Smooth muscle cell (in vitro differentiated cells): ENCODE measurements around the gene FANCC. TPM values are rescaled to one million over a fixed set of nuclear protein-coding genes. Genes with fewer than 3 reads are reported as not detected.

Experiments used
- DNase-seq: peaks from one replicate; lab custom pipeline; 2025; ENCODE audit not compliant: unreplicated experiment; lab: John Stamatoyannopoulos, UW
- H2AFZ ChIP-seq: fragments of 200-600 bp; sonication (generic); 2 replicates; pipeline ENCODE4 v1.6.0; 2016; ENCODE audit warnings: antibody characterized with exemption, low read depth, mild to moderate bottlenecking
- H3F3A ChIP-seq: fragments of 200-600 bp; sonication (generic); 2 replicates; pipeline ENCODE4 v1.6.0; 2017; ENCODE audit warnings: antibody characterized with exemption, low read depth
- H3K27ac ChIP-seq: fragments of 200-600 bp; sonication (generic); 2 replicates; pipeline ENCODE4 v1.5.1; 2016; ENCODE audit warnings: low read depth, mild to moderate bottlenecking
- H3K27me3 ChIP-seq: fragments of 200-600 bp; sonication (generic); 2 replicates; pipeline ENCODE4 v1.6.1; 2016; ENCODE audit warnings: low read depth, mild to moderate bottlenecking
- H3K36me3 ChIP-seq: fragments of 200-600 bp; sonication (generic); 2 replicates; pipeline ENCODE4 v1.5.1; 2016; ENCODE audit warnings: low read depth
- H3K4me1 ChIP-seq: fragments of 200-600 bp; sonication (generic); 2 replicates; pipeline ENCODE4 v1.5.1; 2016; ENCODE audit warnings: low read depth
- H3K4me2 ChIP-seq: fragments of 200-600 bp; sonication (generic); 2 replicates; pipeline ENCODE4 v1.6.0; 2016; ENCODE audit warnings: mild to moderate bottlenecking
- H3K4me3 ChIP-seq: fragments of 200-600 bp; sonication (generic); 2 replicates; pipeline ENCODE4 v1.5.1; 2016; ENCODE audit warnings: mild to moderate bottlenecking
- H3K79me2 ChIP-seq: fragments of 200-600 bp; sonication (generic); 2 replicates; pipeline ENCODE4 v1.6.0; 2016; ENCODE audit warnings: low read depth, mild to moderate bottlenecking
- H3K9ac ChIP-seq: fragments of 200-600 bp; sonication (generic); 2 replicates; pipeline ENCODE4 v1.6.0; 2016; ENCODE audit warnings: low read depth
- H3K9me3 ChIP-seq: fragments of 200-600 bp; sonication (generic); replicated peaks from 2 replicates; pipeline ENCODE4 v1.5.1; 2016; ENCODE audit warnings: low read depth
- H4K20me1 ChIP-seq: fragments of 200-600 bp; sonication (generic); 2 replicates; pipeline ENCODE4 v1.6.0; 2016; ENCODE audit warnings: low read depth
- WGBS: methylation state at CpG from one replicate; pipeline ENCODE4 v1.1.7; 2016; ENCODE audit warnings: low lambda C conversion rate; 5-methylcytosine and 5-hydroxymethylcytosine counted together
- polyA plus RNA-seq: library from polyadenylated mRNA; unstranded; fragments of >200 nt; fragmentation: Nextera tagmentation; extraction: Ambion mirVana; gene quantifications from 2 replicates; pipeline ENCODE4 v1.2.1, GENCODE V29; 2016
- total RNA-seq: library from RNA; depleted of rRNA; stranded (reverse); fragments of >200 nt; gene quantifications from 2 replicates; pipeline ENCODE4 v1.2.3, GENCODE V29; 2014
- TF ChIP-seq, protein P1 (sequence below): fragments of 200-600 bp; sonication (generic); IDR thresholded peaks from 2 replicates; pipeline ENCODE4 v1.5.1; 2017; ENCODE audit warnings: borderline replicate concordance, mild to moderate bottlenecking, antibody characterized with exemption; ENCODE audit not compliant: insufficient read depth, poor library complexity, severe bottlenecking

FANCC gene
- total and polyA plus RNA-seq, 2 experiments from 2014 or later = 11.0 to 11.2 TPM

DNA sequence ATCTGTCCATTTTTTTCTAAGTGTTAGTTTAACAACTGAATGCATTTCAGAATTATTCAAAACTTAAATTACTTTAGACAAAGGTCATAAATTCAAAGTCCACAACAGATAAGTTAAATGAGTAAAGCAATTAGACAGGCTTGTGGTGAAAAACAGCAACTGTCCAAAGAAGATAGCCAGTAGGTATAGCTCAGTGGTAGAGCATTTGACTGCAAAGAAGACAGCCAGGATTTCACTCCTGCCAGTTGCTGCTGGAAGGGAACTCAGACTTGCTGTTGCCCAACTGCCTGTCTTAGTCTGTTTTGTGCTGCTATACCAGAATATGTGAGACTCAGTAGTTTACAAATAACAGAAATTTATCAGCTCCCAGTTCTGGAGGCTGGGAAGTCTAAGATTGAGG is 10.0 kb downstream of the FANCC start:
- Histone ChIP-seq H3F3A (no peaks in the 10 kb centered on the region), H3K36me3 (no peaks in the 10 kb centered on the region), H3K9me3 (no peaks in the 10 kb centered on the region), H3K4me1 (peaks cover 10% of the 10 kb centered on the region), H3K27ac (no peak overlapping the region), H3K27me3 (no peaks in the 10 kb centered on the region), H3K79me2 (peaks cover 16% of the 10 kb centered on the region), H3K4me2 (no peak overlapping the region), H3K9ac (no peak overlapping the region), H3K4me3 (no peak overlapping the region), H4K20me1 (no peaks in the 10 kb centered on the region), H2AFZ (no peak overlapping the region)
- TF ChIP-seq, protein P1, sequence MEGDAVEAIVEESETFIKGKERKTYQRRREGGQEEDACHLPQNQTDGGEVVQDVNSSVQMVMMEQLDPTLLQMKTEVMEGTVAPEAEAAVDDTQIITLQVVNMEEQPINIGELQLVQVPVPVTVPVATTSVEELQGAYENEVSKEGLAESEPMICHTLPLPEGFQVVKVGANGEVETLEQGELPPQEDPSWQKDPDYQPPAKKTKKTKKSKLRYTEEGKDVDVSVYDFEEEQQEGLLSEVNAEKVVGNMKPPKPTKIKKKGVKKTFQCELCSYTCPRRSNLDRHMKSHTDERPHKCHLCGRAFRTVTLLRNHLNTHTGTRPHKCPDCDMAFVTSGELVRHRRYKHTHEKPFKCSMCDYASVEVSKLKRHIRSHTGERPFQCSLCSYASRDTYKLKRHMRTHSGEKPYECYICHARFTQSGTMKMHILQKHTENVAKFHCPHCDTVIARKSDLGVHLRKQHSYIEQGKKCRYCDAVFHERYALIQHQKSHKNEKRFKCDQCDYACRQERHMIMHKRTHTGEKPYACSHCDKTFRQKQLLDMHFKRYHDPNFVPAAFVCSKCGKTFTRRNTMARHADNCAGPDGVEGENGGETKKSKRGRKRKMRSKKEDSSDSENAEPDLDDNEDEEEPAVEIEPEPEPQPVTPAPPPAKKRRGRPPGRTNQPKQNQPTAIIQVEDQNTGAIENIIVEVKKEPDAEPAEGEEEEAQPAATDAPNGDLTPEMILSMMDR = no peak
- DNase-seq = no peak

DNA sequence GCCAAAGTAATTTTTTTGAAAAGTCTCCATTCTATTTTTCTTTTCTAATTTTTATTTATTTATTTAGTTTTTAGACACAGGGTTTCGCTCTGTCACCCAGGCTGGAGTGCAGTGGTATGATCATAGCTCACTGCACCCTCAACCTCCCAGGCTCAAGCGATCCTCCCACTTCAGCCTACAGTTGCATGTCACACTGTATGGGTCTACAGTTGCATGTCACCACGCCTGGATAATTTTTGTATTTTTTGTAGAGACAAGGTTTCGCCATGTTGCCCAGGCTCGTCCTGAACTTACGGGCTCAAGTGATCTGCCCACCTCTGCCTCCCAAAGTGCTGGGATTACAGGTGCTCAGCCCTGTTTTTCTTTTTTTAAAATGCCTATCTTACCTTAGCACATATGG is 10.7 kb downstream of the FANCC start:
- 97% methylated on average over 6 of the region's 6 CpGs for WGBS
- Histone ChIP-seq H2AFZ (no peak overlapping the region), H3F3A (no peaks in the 10 kb centered on the region), H3K36me3 (no peaks in the 10 kb centered on the region), H3K4me1 (peaks cover 10% of the 10 kb centered on the region), H3K4me3 (no peak overlapping the region), H3K9me3 (no peaks in the 10 kb centered on the region), H3K79me2 (peaks cover 16% of the 10 kb centered on the region), H3K27me3 (no peaks in the 10 kb centered on the region), H4K20me1 (no peaks in the 10 kb centered on the region), H3K9ac (no peak overlapping the region), H3K4me2 (no peak overlapping the region), H3K27ac (no peak overlapping the region)
- DNase-seq = no peak
- TF ChIP-seq, protein P1 = no peak

DNA sequence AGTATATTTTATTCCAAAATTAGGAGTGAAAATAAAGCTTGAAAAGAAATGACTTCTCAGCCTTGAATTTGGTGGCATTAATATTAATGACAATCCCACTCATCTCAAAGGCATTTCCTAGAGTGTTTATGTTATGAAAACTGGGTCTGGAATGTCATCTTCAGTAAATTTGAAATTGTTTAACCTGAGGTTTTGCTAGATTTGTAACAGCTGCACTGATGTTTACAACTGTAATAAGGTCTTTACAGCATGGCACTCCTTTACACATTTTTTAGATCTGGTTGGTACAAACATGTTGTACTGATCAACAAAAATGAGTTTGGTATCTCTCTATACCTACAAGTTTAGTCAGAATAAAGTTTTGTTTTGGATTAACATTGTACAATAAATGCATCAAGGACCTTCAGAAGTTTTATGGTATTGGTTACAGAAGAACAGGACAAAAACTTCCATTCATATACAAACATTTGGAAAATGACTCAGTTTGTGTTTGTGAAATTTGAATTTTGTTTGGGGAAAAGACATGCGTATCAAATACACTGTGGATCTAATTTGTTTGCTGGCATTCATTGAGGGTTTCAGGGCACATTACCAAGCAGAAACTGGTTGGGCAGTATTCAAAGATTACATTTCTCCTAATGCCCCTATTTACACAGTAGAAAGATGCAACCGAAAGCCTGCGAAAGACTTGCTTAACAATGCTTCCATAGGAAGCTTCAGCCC is 11.6 kb downstream of the FANCC start:
- H3K27me3 ChIP-seq = no peaks in the 10 kb centered on the region
- no peaks in the 10 kb centered on the region for H3K36me3 ChIP-seq
- TF ChIP-seq, protein P1 = no peak
- H2AFZ ChIP-seq = no peak overlapping the region
- H3K27ac ChIP-seq = no peak overlapping the region
- no peak for DNase-seq
- peaks cover 10% of the 10 kb centered on the region for H3K4me1 ChIP-seq
- H3F3A ChIP-seq = no peaks in the 10 kb centered on the region
- H3K9ac ChIP-seq = no peak overlapping the region
- no peaks in the 10 kb centered on the region for H3K9me3 ChIP-seq
- no peaks in the 10 kb centered on the region for H4K20me1 ChIP-seq
- H3K4me2 ChIP-seq = peak overlapping the region; percentile 9
- 81% methylated on average over 3 of the region's 3 CpGs for WGBS
- peaks cover 16% of the 10 kb centered on the region for H3K79me2 ChIP-seq
- no peak overlapping the region for H3K4me3 ChIP-seq

DNA sequence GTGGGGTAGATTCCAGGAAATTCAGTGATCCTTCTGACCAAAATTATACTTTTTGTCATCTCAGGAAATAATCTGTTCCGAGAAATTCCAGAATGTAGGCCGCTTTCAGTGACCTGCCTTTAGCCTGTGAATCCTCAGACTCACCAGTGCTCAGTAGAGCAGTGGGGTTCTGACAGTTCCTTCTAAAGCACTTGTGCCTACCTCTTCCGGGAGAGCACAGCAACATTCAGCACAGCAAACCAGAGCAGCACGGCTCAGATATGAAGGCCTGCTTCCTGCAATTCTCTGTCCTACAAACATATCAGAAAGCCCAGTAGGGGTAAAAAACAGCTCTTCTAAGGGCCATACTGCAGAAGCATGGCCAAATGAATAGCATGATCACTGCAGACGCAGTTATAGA is 15.0 kb downstream of the FANCC start:
- TF ChIP-seq, protein P1 = no peak
- no peak for DNase-seq
- no peak overlapping the region for H3K27ac ChIP-seq

More for the DNA sequence above, 15.0 kb downstream of the FANCC start:
- Histone ChIP-seq H3K4me1 (peaks cover 10% of the 10 kb centered on the region), H3K36me3 (no peaks in the 10 kb centered on the region), H2AFZ (no peak overlapping the region), H3K27me3 (no peaks in the 10 kb centered on the region), H3F3A (no peaks in the 10 kb centered on the region), H3K9ac (no peak overlapping the region), H4K20me1 (no peaks in the 10 kb centered on the region), H3K4me2 (no peak overlapping the region), H3K79me2 (peaks cover 15% of the 10 kb centered on the region), H3K4me3 (no peak overlapping the region), H3K9me3 (no peaks in the 10 kb centered on the region)
- WGBS = 94% methylated on average over 5 of the region's 5 CpGs
